Left forelimb (tissue), 1 donor: Measurements from ENCODE around the gene CSMD2.

Experiments
- DNase-seq: peaks from one replicate; pipeline ENCODE4 v3.0.0-alpha.2; 2018; ENCODE audit warnings: low spot score

CSMD2 gene

GRCh38 chr1:33960188-33960895, 204.7 kb downstream of the CSMD2 start:
- no peak for DNase-seq

DNA sequence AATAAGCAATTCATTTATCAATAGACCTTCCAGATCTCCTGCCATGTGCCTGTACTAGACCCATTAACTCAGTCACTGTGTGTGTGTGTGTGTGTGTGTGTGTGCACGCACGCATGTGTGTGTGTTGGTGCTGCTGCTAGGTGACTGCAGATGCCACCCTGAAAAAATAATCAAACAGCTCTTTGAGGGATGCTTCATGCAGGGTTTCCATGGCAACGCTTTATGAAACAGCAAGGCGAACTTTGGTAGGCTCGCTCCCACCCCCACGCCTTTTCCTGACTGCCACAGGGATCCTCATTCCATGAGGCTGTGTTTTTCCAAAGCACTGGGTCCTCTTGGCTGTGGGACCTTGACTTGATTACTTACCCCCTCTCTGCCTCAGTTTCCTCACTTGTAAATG, 207.2 kb downstream of the CSMD2 start:
- no peak for DNase-seq

DNA sequence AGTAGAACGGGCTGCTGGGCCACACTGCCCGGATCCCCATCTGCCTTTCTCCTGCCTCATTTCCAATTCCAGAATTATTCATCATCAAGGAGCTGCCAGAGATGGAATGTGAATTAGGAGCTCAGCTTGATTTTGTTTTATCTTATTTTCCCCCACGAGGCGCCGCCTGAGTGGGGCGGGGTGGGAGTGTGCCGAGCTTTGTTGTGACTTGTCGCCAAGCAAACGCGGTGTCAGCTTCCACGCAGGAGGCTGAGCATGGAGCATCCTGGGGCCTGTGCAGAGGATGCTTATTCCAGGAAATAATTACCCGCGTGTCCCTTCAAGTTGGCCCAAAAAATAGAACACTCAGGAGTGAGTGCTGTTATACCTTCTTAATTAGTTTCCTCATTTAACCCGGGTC, 209.9 kb downstream of the CSMD2 start:
- DNase-seq = no peak

DNA sequence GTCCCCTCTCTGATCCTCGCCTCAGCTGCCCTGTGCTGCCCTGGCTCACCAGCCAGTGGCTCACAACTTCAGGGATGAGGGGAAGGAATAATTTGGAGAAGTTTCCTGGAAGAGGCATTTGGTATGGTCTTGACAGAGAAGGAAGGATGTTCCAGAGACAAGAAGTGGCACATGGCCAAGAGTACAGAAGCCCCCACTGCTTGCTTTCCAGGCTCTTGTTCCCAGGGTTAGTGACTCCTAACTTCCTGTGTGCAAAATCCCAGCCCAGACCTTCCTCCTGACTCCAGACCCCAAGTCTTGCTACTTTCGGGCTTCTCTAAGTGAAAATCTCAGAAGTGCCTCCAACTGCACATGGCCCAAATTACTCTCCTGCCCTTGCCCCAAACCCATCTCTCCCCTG, 215.5 kb downstream of the CSMD2 start:
- no peak for DNase-seq

DNA sequence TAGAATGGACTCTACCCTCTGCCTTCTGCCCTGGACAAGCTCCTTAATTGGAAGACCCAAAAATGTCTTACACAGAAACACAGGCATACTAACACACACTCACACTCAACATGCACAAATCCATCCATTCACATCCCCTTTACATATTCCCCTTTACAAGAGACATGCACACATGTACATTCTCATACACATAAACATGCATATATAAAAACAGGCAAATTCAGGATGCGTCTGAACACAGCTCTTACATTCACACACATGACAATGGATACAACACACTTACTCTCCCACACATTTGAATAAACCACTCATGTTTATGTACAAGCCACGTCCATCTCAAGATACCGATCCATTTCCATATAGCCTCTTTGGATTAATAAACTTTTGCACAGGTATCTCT, 216.7 kb downstream of the CSMD2 start:
- no peak for DNase-seq

DNA sequence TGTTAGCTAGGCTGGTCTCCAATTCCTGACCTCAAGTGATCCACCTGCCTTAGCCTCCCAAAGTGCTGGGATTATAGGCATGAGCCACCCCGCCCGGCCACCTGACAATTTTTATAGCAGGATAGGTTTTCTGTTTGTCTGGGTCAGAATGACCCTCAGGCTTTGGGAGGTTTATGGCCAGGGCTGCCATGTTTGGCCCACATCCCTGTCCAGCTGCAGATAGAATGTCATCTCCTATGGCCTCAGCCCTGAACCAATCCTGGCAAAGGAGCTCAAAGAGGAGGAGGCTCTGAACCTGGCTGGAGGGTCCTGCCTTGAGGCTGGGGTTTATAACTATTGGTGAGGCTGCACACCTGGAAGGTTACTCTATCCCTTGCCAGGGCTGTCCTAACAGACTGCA, 218.2 kb downstream of the CSMD2 start:
- DNase-seq = no peak

- DNase-seq = no peak
Measured at GRCh38 chr1:33944846-33945245, 220.2 kb downstream of the CSMD2 start.

DNA sequence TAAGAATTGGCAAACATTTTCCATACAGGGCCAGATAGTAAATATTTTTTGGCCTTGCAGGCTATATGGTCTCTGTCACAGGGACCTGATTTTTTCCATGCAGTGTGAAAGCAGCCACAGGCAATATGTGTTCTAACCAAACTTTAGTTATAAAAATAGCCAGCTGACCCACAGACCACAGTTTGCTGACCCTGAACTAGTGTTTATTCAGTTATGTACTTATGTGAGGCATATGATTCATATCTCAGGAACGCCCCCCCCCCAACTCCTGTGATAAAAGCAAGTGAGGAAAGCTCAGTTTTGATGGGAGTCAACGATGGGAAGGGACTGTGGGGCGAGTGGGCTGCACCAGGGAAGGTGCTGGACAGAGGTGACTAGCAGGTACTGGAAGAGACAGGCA, 221.1 kb downstream of the CSMD2 start:
- no peak for DNase-seq

DNA sequence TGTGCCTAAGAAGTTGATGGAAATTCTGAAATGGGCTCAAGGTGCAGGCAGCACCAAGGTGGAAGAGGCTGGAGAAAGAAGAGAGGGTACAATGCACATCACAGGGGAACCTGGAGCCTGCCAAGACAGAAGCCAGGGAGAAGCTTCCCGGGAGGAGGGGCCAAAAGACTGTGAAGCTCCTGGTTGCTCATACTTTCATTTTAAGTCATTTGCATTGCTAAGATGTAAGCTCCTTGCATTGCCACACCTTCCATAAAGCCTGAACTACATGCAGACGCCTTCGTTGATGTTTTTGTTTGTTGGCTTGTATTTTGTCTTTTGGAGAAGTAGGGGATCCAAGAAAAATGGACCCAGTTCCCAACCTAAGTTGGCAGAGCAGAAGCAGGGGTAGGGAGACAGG, 232.2 kb downstream of the CSMD2 start:
- no peak for DNase-seq

DNA sequence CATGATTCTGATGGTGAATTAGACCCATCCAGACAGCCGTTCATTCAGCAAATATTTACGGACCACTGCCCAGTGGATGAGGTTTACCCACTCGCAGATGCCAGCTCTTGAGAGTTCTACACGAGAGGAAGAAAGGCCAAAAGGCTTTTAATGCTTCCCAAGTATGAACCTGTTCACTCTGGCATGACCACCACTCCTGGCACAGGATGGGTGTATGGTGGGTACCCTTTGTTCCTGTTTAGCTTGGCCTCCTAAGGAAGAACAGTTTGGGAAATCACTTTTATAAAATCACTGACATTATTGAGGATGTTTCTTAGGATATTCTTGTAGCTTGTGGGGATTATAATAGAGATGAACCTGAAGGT, 233.9 kb downstream of the CSMD2 start:
- no peak for DNase-seq

- no peak for DNase-seq
Measured at GRCh38 chr1:33930346-33931110, 234.5 kb downstream of the CSMD2 start.

- DNase-seq = no peak
Measured at GRCh38 chr1:33928251-33928650, 236.8 kb downstream of the CSMD2 start.

GRCh38 chr1:33927721-33928120, 237.3 kb downstream of the CSMD2 start:
- no peak for DNase-seq

DNA sequence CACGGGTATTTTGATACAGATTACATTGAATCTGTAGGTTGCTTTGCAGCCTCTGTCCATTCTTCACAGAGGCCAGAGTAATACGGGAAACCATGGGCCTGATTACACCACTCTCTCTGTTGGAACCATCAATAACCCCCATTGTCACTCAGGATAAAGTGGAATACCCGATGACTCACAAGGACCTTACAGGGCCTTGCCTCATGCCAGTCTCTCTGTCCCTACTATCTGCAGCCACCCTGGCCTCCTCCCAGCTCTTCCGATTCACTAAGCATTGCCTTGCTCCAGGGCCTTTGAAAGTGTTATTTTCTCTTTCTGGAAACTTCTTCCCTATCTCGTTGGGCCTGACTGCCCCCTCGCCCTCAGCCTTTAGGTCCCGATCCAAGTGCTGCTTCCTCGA, 239.4 kb downstream of the CSMD2 start:
- no peak for DNase-seq

DNA sequence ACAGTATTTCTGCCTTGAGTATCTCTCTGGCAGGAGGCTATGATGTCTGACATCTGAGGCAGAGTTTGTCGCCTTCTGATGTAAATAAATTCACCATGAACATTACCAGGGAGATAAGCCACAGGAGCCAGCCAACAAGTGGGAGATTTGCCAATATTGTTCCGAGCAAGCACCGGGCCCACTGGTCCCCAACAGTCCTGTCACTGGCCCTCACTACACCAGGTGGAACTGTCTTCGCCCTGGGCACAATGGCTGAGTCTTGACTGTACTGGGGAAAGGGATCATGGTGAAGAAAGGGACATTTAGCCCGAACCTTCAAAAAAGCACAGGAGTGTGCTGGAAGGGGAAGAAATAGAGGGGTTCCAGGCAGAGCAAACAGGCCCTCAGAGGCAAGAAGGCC, 243.7 kb downstream of the CSMD2 start:
- DNase-seq = no peak

DNA sequence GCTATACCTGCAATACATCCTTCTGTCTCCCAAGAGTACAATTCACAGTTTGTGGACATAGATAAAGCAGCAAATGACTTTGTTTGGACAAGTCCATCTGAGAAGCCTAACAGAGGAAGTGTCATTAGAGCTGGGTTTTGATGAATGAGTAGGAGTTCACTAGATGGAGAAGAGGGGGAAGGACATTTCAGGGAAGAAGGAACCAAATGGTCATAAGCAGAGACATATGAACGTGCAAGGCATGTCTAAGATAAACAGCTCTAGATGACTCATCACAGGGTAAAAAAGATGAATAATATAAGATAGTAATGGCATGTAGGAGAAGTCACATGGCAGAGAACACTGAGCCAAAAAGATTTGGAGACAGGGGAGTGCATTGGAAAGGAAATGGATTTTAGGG, 246.7 kb downstream of the CSMD2 start:
- no peak for DNase-seq

DNA sequence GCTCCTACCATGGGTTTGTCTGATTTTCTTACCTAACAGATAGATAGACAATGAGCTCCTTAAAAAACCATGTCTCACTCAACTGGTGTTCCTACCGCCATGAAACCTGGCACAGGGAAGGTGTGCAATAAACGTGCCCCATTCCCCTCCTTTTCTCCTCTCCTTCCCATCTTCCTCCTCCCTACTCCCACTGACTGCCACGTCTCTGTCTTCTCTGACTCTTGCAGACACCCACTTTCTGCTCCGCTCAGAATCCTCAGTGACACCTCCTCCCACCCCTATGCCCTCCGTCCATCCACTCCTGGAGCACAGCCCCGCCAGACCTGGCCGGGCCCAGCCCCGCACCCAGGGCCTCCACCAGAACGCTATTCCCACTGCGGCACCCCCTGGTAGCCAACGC, 248.2 kb downstream of the CSMD2 start:
- DNase-seq = no peak

DNA sequence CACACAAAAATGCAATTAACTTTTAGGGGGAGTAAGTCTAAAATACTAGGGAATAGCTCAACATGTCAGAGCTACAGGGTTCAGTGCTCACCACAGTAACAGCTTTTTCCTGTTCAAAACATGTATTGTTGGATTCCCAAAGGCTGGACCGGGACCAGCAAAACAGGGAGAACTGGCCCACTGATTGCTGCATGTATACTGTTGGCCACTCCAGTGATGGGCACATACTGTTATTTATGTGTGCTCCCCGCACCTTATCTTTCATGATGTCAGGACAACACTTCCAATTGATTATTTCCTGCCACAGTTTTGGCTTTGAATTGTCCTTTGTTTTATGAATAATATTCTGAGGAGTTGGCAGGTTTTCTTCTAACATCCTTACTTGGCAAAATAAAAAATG, 250.5 kb downstream of the CSMD2 start:
- DNase-seq = no peak

- no peak for DNase-seq
Measured at GRCh38 chr1:33908324-33908956, 256.6 kb downstream of the CSMD2 start.

GRCh38 chr1:33906156-33906555, 258.9 kb downstream of the CSMD2 start:
- no peak for DNase-seq

GRCh38 chr1:33905241-33905640, 259.8 kb downstream of the CSMD2 start:
- DNase-seq = no peak

GRCh38 chr1:33903210-33903589, 261.8 kb downstream of the CSMD2 start:
- no peak for DNase-seq

GRCh38 chr1:33902486-33903209, 262.4 kb downstream of the CSMD2 start:
- no peak for DNase-seq
